Right renal pelvis (tissue), 4 donors: ENCODE results near the gene TBC1D24. TPM values are rescaled to one million over a fixed set of nuclear protein-coding genes. Genes with fewer than 3 reads are reported as not detected.

Experiments used
- DNase-seq, 4 donors: peaks; one replicate each; pipeline ENCODE4 v3.0.0-alpha.2; 2013; ENCODE audit warnings: low read depth in 4 of 4, low spot score in 3 of 4, missing footprints in 1 of 4
- polyA plus RNA-seq, 4 donors: library from polyadenylated mRNA; unstranded; fragments of 120-200 nt; gene quantifications; one replicate each; pipeline ENCODE4 v1.2.1, GENCODE V29; 2013; ENCODE audit not compliant: insufficient read length in 4 of 4

The TBC1D24 gene
- polyA plus RNA-seq, 4 donors, result 15.8 to 20.3 (median 17.9) TPM

- no peak for DNase-seq
Observed at GRCh38 chr16:2514333-2515179, 39.6 kb downstream of the TBC1D24 start.

GRCh38 chr16:2515180-2515851 is 40.4 kb downstream of the TBC1D24 start:
- no peak for DNase-seq

GRCh38 chr16:2516391-2517240 is 41.7 kb downstream of the TBC1D24 start:
- DNase-seq, result no peak

- DNase-seq, result no peak
Observed at GRCh38 chr16:2517954-2518605, 43.2 kb downstream of the TBC1D24 start.

- no peak for DNase-seq
Observed at GRCh38 chr16:2518823-2519710, 44.1 kb downstream of the TBC1D24 start.

- no peak for DNase-seq
Observed at GRCh38 chr16:2519711-2520080, 44.8 kb downstream of the TBC1D24 start.

- peak; percentile 61 to 81 (median 76) for DNase-seq
Observed at GRCh38 chr16:2520097-2520783, 45.3 kb downstream of the TBC1D24 start, which contains the start of gene AMDHD2. TSS of gene AMDHD2 (plus strand) at chr16:2520371. CDS start at chr16:2520459, 88 bp downstream.

- DNase-seq, result no peak
Observed at GRCh38 chr16:2520784-2521531, 46.0 kb downstream of the TBC1D24 start.

GRCh38 chr16:2523801-2524231 is 48.9 kb downstream of the TBC1D24 start:
- DNase-seq, result no peak

- DNase-seq, result no peak
Observed at GRCh38 chr16:2524339-2524938, 49.5 kb downstream of the TBC1D24 start.

GRCh38 chr16:2526135-2526534 is 51.2 kb downstream of the TBC1D24 start:
- DNase-seq, result no peak

GRCh38 chr16:2527071-2527783 is 52.3 kb downstream of the TBC1D24 start:
- no peak for DNase-seq

GRCh38 chr16:2527784-2528100 is 52.8 kb downstream of the TBC1D24 start:
- no peak for DNase-seq

- DNase-seq, result no peak
Observed at GRCh38 chr16:2528161-2529060, 53.5 kb downstream of the TBC1D24 start.

- no peak for DNase-seq
Observed at GRCh38 chr16:2529061-2529931, 54.4 kb downstream of the TBC1D24 start.
